GM23248 (cell line): ENCODE results near the gene RAB15. TPM values are rescaled to one million over a fixed set of nuclear protein-coding genes. Genes with fewer than 3 reads are reported as not detected.

ENCODE experiments used
- DNase-seq: peaks from one replicate; pipeline ENCODE4 v3.0.0-alpha.2; 2015
- H2AFZ ChIP-seq: fragments of 200-600 bp; sonication (generic); 2 replicates; pipeline ENCODE4 v1.6.1; 2016; ENCODE audit warnings: antibody characterized with exemption
- H3F3A ChIP-seq: fragments of 200-600 bp; sonication (generic); 2 replicates; pipeline ENCODE4 v1.6.1; 2016; ENCODE audit warnings: mild to moderate bottlenecking, antibody characterized with exemption, mixed run types; ENCODE audit not compliant: insufficient read depth
- H3K27ac ChIP-seq: fragments of 200-600 bp; sonication (generic); 2 replicates; pipeline ENCODE4 v1.5.1; 2016; ENCODE audit warnings: mild to moderate bottlenecking
- H3K27me3 ChIP-seq: fragments of 200-600 bp; sonication (generic); replicated peaks from 2 replicates; pipeline ENCODE4 v1.6.1; 2016; ENCODE audit warnings: mild to moderate bottlenecking; ENCODE audit not compliant: insufficient read depth
- H3K36me3 ChIP-seq: fragments of 200-600 bp; sonication (generic); 2 replicates; pipeline ENCODE4 v1.6.1; 2016; ENCODE audit warnings: low read depth, mild to moderate bottlenecking
- H3K4me1 ChIP-seq: fragments of 200-600 bp; sonication (generic); 2 replicates; pipeline ENCODE4 v1.6.1; 2016; ENCODE audit warnings: mild to moderate bottlenecking; ENCODE audit not compliant: insufficient read depth
- H3K4me2 ChIP-seq: fragments of 200-600 bp; sonication (generic); one replicate; pipeline ENCODE4 v1.6.1; 2016; ENCODE audit warnings: mild to moderate bottlenecking; ENCODE audit not compliant: unreplicated experiment
- H3K4me3 ChIP-seq: fragments of 200-600 bp; sonication (generic); 2 replicates; pipeline ENCODE4 v1.5.1; 2016; ENCODE audit warnings: mild to moderate bottlenecking
- H3K79me2 ChIP-seq: fragments of 200-600 bp; sonication (generic); 2 replicates; pipeline ENCODE4 v1.6.1; 2016; ENCODE audit warnings: mild to moderate bottlenecking; ENCODE audit not compliant: insufficient read depth
- H3K9ac ChIP-seq: fragments of 200-600 bp; sonication (generic); 2 replicates; pipeline ENCODE4 v1.6.1; 2016; ENCODE audit warnings: mild to moderate bottlenecking
- H3K9me2 ChIP-seq: fragments of 200-600 bp; sonication (generic); 2 replicates; pipeline ENCODE4 v1.6.1; 2016; ENCODE audit warnings: mixed run types, mild to moderate bottlenecking, moderate library complexity; ENCODE audit not compliant: insufficient read depth
- H3K9me3 ChIP-seq: fragments of 200-600 bp; sonication (generic); one replicate; pipeline ENCODE4 v1.6.1; 2017; ENCODE audit warnings: low read depth
- H4K20me1 ChIP-seq: fragments of 200-600 bp; sonication (generic); 2 replicates; pipeline ENCODE4 v1.6.0; 2016; ENCODE audit not compliant: insufficient read depth
- EZH2 ChIP-seq: fragments of 200-600 bp; sonication (generic); IDR thresholded peaks from 2 replicates; pipeline ENCODE4 v1.6.1; 2018; ENCODE audit warnings: antibody characterized with exemption, mild to moderate bottlenecking; ENCODE audit not compliant: insufficient read depth, poor library complexity, severe bottlenecking
- EZH2phosphoT487 ChIP-seq: fragments of 200-600 bp; sonication (generic); IDR thresholded peaks from 2 replicates; pipeline ENCODE4 v1.6.1; 2018; ENCODE audit warnings: antibody characterized with exemption, moderate library complexity, mild to moderate bottlenecking, low read depth; ENCODE audit not compliant: insufficient read depth
- WGBS, 2 experiments: methylation state at CpG; one replicate each; pipeline ENCODE4 v1.1.6; 2015 to 2017; ENCODE audit warnings: low lambda C conversion rate in 2 of 2, low coverage in 1 of 2; ENCODE audit errors: missing lambda C conversion rate in 2 of 2; 5-methylcytosine and 5-hydroxymethylcytosine counted together
- in situ Hi-C: fragments of 300-500 bp; cut with MboI; formaldehyde crosslinking; loops from 2 replicates; pipeline ENCODE4 v1.15.0; 2020
- polyA plus RNA-seq: library from polyadenylated mRNA; unstranded; fragments of >200 nt; fragmentation: Nextera tagmentation; extraction: Ambion mirVana; gene quantifications from 2 replicates; pipeline ENCODE4 v1.2.1, GENCODE V29; 2016
- small RNA-seq: library from RNA; depleted of rRNA; stranded (forward); fragments of <200 nt; gene quantifications from one replicate; pipeline ENCODE3, GENCODE V24; 2014; ENCODE audit warnings: low read depth, low replicate concordance
- total RNA-seq: library from RNA; depleted of rRNA; stranded (reverse); fragments of >200 nt; shearing (Covaris generic); gene quantifications from 2 replicates; pipeline ENCODE4 v1.2.3, GENCODE V29; 2014; rRNA removed

The RAB15 gene
- total and polyA plus RNA-seq, 2 experiments from 2014 or later: 2.0 to 4.3 TPM

DNA sequence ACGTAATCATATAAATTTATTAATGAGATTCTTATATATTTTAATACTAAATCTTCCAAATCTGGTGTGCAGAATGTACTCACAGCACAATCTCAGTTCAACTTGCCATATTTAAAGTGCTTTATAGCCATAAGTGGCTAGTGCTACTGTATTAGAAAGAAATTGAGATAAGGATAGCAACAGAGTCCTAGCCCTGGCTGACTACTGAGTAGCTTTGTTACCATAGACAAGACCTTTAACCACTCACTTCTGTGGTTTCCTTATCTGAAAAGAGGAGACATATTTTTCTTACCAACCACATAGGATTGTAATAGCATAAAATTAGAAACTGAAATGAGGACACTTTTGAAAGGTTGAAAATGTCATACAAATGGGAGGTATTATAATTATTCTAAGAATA lies 59.9 kb downstream of the RAB15 start:
- peaks cover 24% of the 10 kb centered on the region for H3K4me1 ChIP-seq
- peaks cover 29% of the 10 kb centered on the region for H3K79me2 ChIP-seq
- H3K9ac ChIP-seq: no peak overlapping the region
- peak; percentile 20 for DNase-seq
- H3K9me3 ChIP-seq: no peaks in the 10 kb centered on the region
- H4K20me1 ChIP-seq: no peaks in the 10 kb centered on the region
- no peak overlapping the region for H3K4me3 ChIP-seq
- WGBS, 2 experiments: 0 to 2% methylated on average over 1 of the region's 1 CpG
- in situ Hi-C loops: no loop called here
- no peak overlapping the region for H2AFZ ChIP-seq
- H3K9me2 ChIP-seq: peaks cover 5% of the 10 kb centered on the region; the same call in 1 of the 2 replicates
- peaks cover 14% of the 10 kb centered on the region; the same call in 1 of the 2 replicates for H3K27me3 ChIP-seq
- H3K4me2 ChIP-seq: no peak overlapping the region
- H3F3A ChIP-seq: peaks cover 22% of the 10 kb centered on the region
- TF ChIP-seq EZH2: no peak
- no peak for TF ChIP-seq EZH2phosphoT487
- no peaks in the 10 kb centered on the region for H3K36me3 ChIP-seq
- H3K27ac ChIP-seq: no peak overlapping the region

DNA sequence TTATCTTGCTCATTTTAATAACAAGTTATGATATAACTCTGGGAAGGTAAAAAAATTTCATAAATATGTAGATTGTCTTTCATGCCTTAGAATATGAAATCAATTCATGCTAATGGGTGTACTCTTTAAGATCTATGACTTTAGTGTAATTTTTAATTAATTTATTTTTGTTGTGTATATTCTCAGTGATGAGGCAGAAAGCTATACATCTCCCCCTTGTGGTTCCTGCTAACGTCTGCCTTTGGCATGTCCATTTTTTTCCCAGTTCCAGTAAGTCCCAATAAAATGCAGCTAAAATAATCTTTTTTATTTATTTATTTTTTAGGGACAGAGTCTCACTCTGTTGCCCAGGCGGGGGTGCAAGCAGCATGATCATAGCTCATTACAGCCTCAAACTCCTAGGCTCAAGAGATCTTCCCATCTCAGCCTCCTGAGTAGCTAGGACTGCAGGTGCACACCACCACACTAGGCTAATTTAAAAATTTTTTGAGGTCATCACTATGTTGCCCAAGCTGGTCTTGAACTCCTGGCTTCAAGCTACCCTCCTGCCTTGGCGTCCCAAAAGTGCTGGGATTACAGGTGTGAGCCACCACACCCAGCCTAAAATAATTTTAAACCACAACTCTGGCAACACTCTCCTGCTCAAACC lies 61.2 kb downstream of the RAB15 start:
- no peaks in the 10 kb centered on the region for H3K36me3 ChIP-seq
- 4 to 8% methylated on average over 3 of the region's 3 CpGs for WGBS, 2 experiments
- in situ Hi-C loops: no loop called here

DNA sequence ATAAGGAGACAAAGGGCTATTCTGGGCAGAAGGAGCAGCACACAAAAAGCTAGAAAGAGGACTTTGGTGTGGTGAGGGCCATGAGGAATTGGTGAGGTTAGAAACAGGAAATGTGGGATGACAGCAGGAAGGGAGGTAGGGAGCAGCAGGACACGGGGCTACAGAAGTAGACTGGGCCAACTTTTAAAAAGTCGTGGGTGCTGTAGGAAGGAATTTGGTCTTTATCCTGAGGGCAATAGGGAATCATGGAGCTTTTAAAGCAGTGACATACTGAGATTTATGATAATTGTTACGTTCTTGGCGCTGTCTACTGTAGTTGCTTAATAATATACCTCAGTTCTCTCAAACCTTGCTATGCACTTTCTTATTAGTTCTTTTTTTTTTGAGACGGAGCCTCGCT lies 66.1 kb downstream of the RAB15 start:
- Histone ChIP-seq H3K27ac (no peak overlapping the region), H3K27me3 (peaks cover 23% of the 10 kb centered on the region; the same call in 1 of the 2 replicates), H2AFZ (no peak overlapping the region), H4K20me1 (no peaks in the 10 kb centered on the region), H3K36me3 (no peaks in the 10 kb centered on the region), H3K4me2 (no peak overlapping the region), H3F3A (no peaks in the 10 kb centered on the region), H3K79me2 (no peaks in the 10 kb centered on the region), H3K4me3 (no peak overlapping the region), H3K9me3 (no peaks in the 10 kb centered on the region), H3K9ac (no peak overlapping the region), H3K4me1 (no peaks in the 10 kb centered on the region), H3K9me2 (no peaks in the 10 kb centered on the region)
- no peak for DNase-seq
- TF ChIP-seq EZH2 (no peak), EZH2phosphoT487 (no peak)
- WGBS, 2 experiments: 60 to 63% methylated on average over 6 of the region's 6 CpGs
- in situ Hi-C loops: no loop called here

More for the DNA sequence above, 61.2 kb downstream of the RAB15 start:
- Histone ChIP-seq H3K9ac (no peak overlapping the region), H3K79me2 (peaks cover 16% of the 10 kb centered on the region), H3F3A (peaks cover 9% of the 10 kb centered on the region), H3K27me3 (peaks cover 14% of the 10 kb centered on the region; the same call in 1 of the 2 replicates), H3K4me2 (no peak overlapping the region), H3K9me3 (no peaks in the 10 kb centered on the region), H2AFZ (no peak overlapping the region), H3K4me3 (no peak overlapping the region), H3K9me2 (peaks cover 4% of the 10 kb centered on the region; the same call in 1 of the 2 replicates), H3K4me1 (peaks cover 13% of the 10 kb centered on the region), H4K20me1 (no peaks in the 10 kb centered on the region), H3K27ac (no peak overlapping the region)
- peak; percentile 78 for DNase-seq
- no peak for TF ChIP-seq EZH2
- no peak for TF ChIP-seq EZH2phosphoT487

DNA sequence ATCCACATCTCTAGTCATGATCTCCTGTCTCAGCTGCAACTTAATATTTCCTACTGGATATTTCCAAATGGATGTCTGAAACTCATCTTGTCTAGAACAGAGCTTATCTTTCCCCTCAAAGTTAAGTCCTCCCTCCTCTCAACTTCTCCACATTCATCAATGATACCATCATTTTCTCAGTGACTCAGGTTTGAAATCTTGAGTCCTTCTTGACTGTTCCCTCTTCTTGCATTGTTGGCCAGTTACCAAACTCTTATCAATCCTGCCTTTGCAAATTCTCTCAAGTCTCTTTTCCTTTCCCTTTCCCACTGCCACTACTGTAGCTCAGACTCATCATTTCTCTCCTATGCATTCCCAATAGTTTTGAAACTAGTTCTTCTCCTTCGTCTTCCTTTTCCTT lies 72.2 kb downstream of the RAB15 start:
- DNase-seq: no peak

More for the DNA sequence above, 72.2 kb downstream of the RAB15 start:
- Histone ChIP-seq H2AFZ (no peak overlapping the region), H3K27ac (no peak overlapping the region), H3K9me2 (no peaks in the 10 kb centered on the region), H3K9me3 (no peaks in the 10 kb centered on the region), H3K36me3 (no peaks in the 10 kb centered on the region), H3K4me3 (no peak overlapping the region), H3F3A (no peaks in the 10 kb centered on the region), H3K4me2 (no peak overlapping the region), H3K9ac (no peak overlapping the region), H3K27me3 (peaks cover 41% of the 10 kb centered on the region), H3K4me1 (no peaks in the 10 kb centered on the region), H4K20me1 (no peaks in the 10 kb centered on the region), H3K79me2 (no peaks in the 10 kb centered on the region)
- 46 to 75% methylated on average over 1 of the region's 1 CpG for WGBS, 2 experiments
- in situ Hi-C loops: no loop called here
- TF ChIP-seq EZH2phosphoT487: no peak
- TF ChIP-seq EZH2: no peak

Small RNA genes within 50 kb of the gene (small RNA-seq; reads per million reads assigned to genes)
- not detected for gene RPPH1-2P

Other genes with a start within 250 kb of the RAB15 start
- gene SPTB, start 92.4 kb downstream of the RAB15 start, total RNA-seq: 0.11 and 0.51 TPM in 2 replicates
- gene SPTB, start 92.4 kb downstream of the RAB15 start, polyA plus RNA-seq: 0.06 TPM in 1 of 2 replicates, not detected in the other
- 69.1 and 74.5 TPM in 2 replicates for gene CHURC1, start 57.9 kb downstream of the RAB15 start, total RNA-seq
- gene CHURC1, start 57.9 kb downstream of the RAB15 start, polyA plus RNA-seq: 152 and 162 TPM in 2 replicates
- gene GPX2, start 29.6 kb downstream of the RAB15 start, total RNA-seq: not detected in 2 replicates
- not detected in 2 replicates for gene GPX2, start 29.6 kb downstream of the RAB15 start, polyA plus RNA-seq
- gene FNTB, start 14.6 kb upstream of the RAB15 start, total RNA-seq: 12.1 and 15.5 TPM in 2 replicates
- gene FNTB, start 14.6 kb upstream of the RAB15 start, polyA plus RNA-seq: 19.5 and 23.7 TPM in 2 replicates
- 41.1 and 44.5 TPM in 2 replicates for gene MAX, start 130.2 kb upstream of the RAB15 start, total RNA-seq
- 52.8 and 52.9 TPM in 2 replicates for gene MAX, start 130.2 kb upstream of the RAB15 start, polyA plus RNA-seq